HepG2 (cell line): ENCODE data around the gene TMEM167B. TPM values are rescaled to one million over a fixed set of nuclear protein-coding genes. Genes with fewer than 3 reads are reported as not detected.

Experiments
- ATAC-seq: fragments of 200-7000 bp; cut with Tn5 transposase; 3 replicates; pipeline ENCODE4 v1.9.1; 2020; ENCODE audit warnings: mild to moderate bottlenecking, moderate library complexity
- BruUV-seq: library from RNA; stranded (reverse); fragments of 400-500 nt; replicated peaks from 2 replicates; lab custom pipeline; 2021; lab: Mats Ljungman, UMichigan
- CTCF ChIA-PET: fragments of 300-600 bp; formaldehyde crosslinking; extraction: SDS; loops from one replicate; lab custom pipeline; 2021; ENCODE audit warnings: low total read pairs, inconsistent platforms, low intra/inter-chr PET ratio; lab: Yijun Ruan, JAX
- POLR2A ChIA-PET: fragments of 350-600 bp; sonication (Branson Sonifier 250); formaldehyde crosslinking; loops from one replicate; lab custom pipeline; 2020; ENCODE audit warnings: antibody characterized with exemption, inconsistent platforms; lab: Yijun Ruan, JAX
- DNase-seq: peaks from one replicate; pipeline ENCODE4 v3.0.0-alpha.2; 2015; ENCODE audit warnings: low spot score
- FAIRE-seq: peaks from 3 replicates; lab custom pipeline; 2011; peaks lifted over from hg19 to GRCh38; lab: Jason Lieb, UNC
- H2AFZ ChIP-seq: one replicate; pipeline ENCODE4 v1.6.1; 2011; ENCODE audit warnings: low read length, inconsistent platforms
- H3K27ac ChIP-seq: fragments of 300-600 bp; 3 replicates; pipeline ENCODE4 v1.8.0; 2011; ENCODE audit warnings: mixed run types, mild to moderate bottlenecking, mixed read lengths, low read length, inconsistent platforms; ENCODE audit not compliant: insufficient read depth; ENCODE audit errors: extremely low read length
- H3K27me3 ChIP-seq, 2 experiments: fragments of 200-600 bp in 1 of 2; 2 replicates in 1 of 2; 3 replicates in 1 of 2; pipeline versions ENCODE4 v1.6.0 to v1.8.0; 2011; ENCODE audit warnings: low read length in 2 of 2, mild to moderate bottlenecking in 2 of 2, moderate library complexity in 2 of 2, inconsistent platforms in 1 of 2; ENCODE audit not compliant: insufficient read depth in 2 of 2, control insufficient read depth in 1 of 2
- H3K36me3 ChIP-seq, 2 experiments: fragments of 200-600 bp in 1 of 2; replicated peaks in 1 of 2; 2 replicates in 1 of 2; 3 replicates in 1 of 2; pipeline versions ENCODE4 v1.5.1 to v1.8.0; 2011; ENCODE audit warnings: low read length in 2 of 2, inconsistent platforms in 1 of 2; ENCODE audit not compliant: insufficient read depth in 2 of 2, control insufficient read depth in 1 of 2
- H3K4me1 ChIP-seq: 2 replicates; pipeline ENCODE4 v1.5.1; 2012; ENCODE audit warnings: low read length, inconsistent platforms; ENCODE audit not compliant: insufficient read depth
- H3K4me2 ChIP-seq: 2 replicates; pipeline ENCODE4 v1.6.0; 2011; ENCODE audit warnings: low read depth, low read length, inconsistent platforms
- H3K4me3 ChIP-seq, 3 experiments: fragments of 200-600 bp in 1 of 3; sonication (generic), shearing (Covaris generic) in 1 of 3; replicated peaks in 1 of 3; 2 replicates each; pipeline ENCODE4 v1.5.1; 2011 to 2016; ENCODE audit warnings: low read length in 3 of 3, inconsistent platforms in 2 of 3, low read depth in 2 of 3, mild to moderate bottlenecking in 2 of 3, control low read depth in 1 of 3, mixed read lengths in 1 of 3; ENCODE audit not compliant: insufficient read depth in 1 of 3
- H3K79me2 ChIP-seq: one replicate; pipeline ENCODE4 v1.6.1; 2011; ENCODE audit warnings: low read length, inconsistent platforms; ENCODE audit not compliant: insufficient read depth
- H3K9ac ChIP-seq: 2 replicates; pipeline ENCODE4 v1.6.0; 2011; ENCODE audit warnings: mild to moderate bottlenecking, low read depth, low read length, inconsistent platforms; ENCODE audit not compliant: insufficient read depth
- H3K9me3 ChIP-seq: 2 replicates; pipeline ENCODE4 v1.5.1; 2012; ENCODE audit warnings: mild to moderate bottlenecking, low read length
- H4K20me1 ChIP-seq: 2 replicates; pipeline ENCODE4 v1.6.0; 2011; ENCODE audit warnings: inconsistent platforms, mild to moderate bottlenecking, low read length, moderate library complexity; ENCODE audit not compliant: insufficient read depth
- CEBPB ChIP-seq: IDR thresholded peaks from 2 replicates; pipeline ENCODE4 v1.6.1; 2011; ENCODE audit warnings: low read depth, low read length, improper control_type of control experiment, borderline replicate concordance
- GMEB1 ChIP-seq: sonication (generic); formaldehyde crosslinking; IDR thresholded peaks from 2 replicates; pipeline ENCODE4 v1.5.1; 2020; ENCODE audit warnings: missing genetic modification reagents, mild to moderate bottlenecking, borderline replicate concordance
- JUND ChIP-seq: sonication (generic); formaldehyde crosslinking; IDR thresholded peaks from 2 replicates; pipeline ENCODE4 v1.8.0; 2022; ENCODE audit warnings: mild to moderate bottlenecking, missing genetic modification reagents
- MBNL3 ChIP-seq: fragments of 250-450 bp; sonication (Bioruptor Pico); conservative IDR thresholded peaks from 2 replicates; pipeline ENCODE4 v1.8.0; 2022; ENCODE audit warnings: mild to moderate bottlenecking, inconsistent platforms
- MEIS1 ChIP-seq: sonication (generic); formaldehyde crosslinking; IDR thresholded peaks from 2 replicates; pipeline ENCODE4 v1.9.0; 2021; ENCODE audit warnings: mild to moderate bottlenecking, missing genetic modification reagents, moderate library complexity, borderline replicate concordance
- SRSF9 ChIP-seq: fragments of 200-400 bp; formaldehyde crosslinking; IDR thresholded peaks from 2 replicates; pipeline ENCODE4 v1.6.1; 2018; ENCODE audit warnings: borderline replicate concordance, mild to moderate bottlenecking, low read depth, low read length; ENCODE audit not compliant: insufficient read depth, poor library complexity, severe bottlenecking
- TEAD3 ChIP-seq: optimal IDR thresholded peaks from 2 replicates; pipeline ENCODE3; 2016; ENCODE audit warnings: borderline replicate concordance
- TP53 ChIP-seq: sonication (generic); formaldehyde crosslinking; conservative IDR thresholded peaks from 2 replicates; pipeline ENCODE4 v1.4.0; 2020; ENCODE audit warnings: missing genetic modification reagents
- ZBTB3 ChIP-seq: sonication (generic); formaldehyde crosslinking; IDR thresholded peaks from 2 replicates; pipeline ENCODE4 v1.4.0; 2020; ENCODE audit warnings: low read depth, mild to moderate bottlenecking, moderate library complexity, missing genetic modification reagents, borderline replicate concordance
- ZBTB7A ChIP-seq: sonication (generic); formaldehyde crosslinking; IDR thresholded peaks from 2 replicates; pipeline ENCODE4 v1.8.0; 2022; ENCODE audit warnings: mild to moderate bottlenecking, missing genetic modification reagents
- ZNF235 ChIP-seq: sonication (generic); formaldehyde crosslinking; IDR thresholded peaks from 2 replicates; pipeline ENCODE4 v1.8.1; 2023; ENCODE audit warnings: mild to moderate bottlenecking, missing genetic modification reagents, borderline replicate concordance
- ZNF292 ChIP-seq: sonication (generic); formaldehyde crosslinking; IDR thresholded peaks from 2 replicates; pipeline ENCODE4 v1.8.1; 2022; ENCODE audit warnings: mild to moderate bottlenecking, low read depth, missing genetic modification reagents, borderline replicate concordance
- ZNF451 ChIP-seq: sonication (generic); formaldehyde crosslinking; IDR thresholded peaks from 2 replicates; pipeline ENCODE4 v1.5.0; 2020; ENCODE audit warnings: mild to moderate bottlenecking, missing genetic modification reagents
- ZSCAN21 ChIP-seq: sonication (generic); formaldehyde crosslinking; IDR thresholded peaks from 2 replicates; pipeline ENCODE4 v1.8.0; 2022; ENCODE audit warnings: mild to moderate bottlenecking, missing genetic modification reagents, moderate library complexity, borderline replicate concordance
- WGBS: methylation state at CpG from one replicate; pipeline ENCODE4 v1.1.6; 2017; ENCODE audit warnings: low lambda C conversion rate; 5-methylcytosine and 5-hydroxymethylcytosine counted together
- in situ Hi-C: cut with HindIII; loops from 2 replicates; pipeline ENCODE4 v1.10.0; 2017; ENCODE audit warnings: low pct_unique_long_range_greater_than_20kb; ENCODE audit not compliant: extremely low pct_ligation_motif_present
- intact Hi-C: fragments of 100-400 bp; cut with micrococcal nuclease; formaldehyde crosslinking; loops from one replicate; pipeline ENCODE4 v1.10.0; 2022; ENCODE audit not compliant: unreplicated experiment
- polyA plus RNA-seq, 8 experiments: library from polyadenylated mRNA; depleted of rRNA in 3 of 8; stranded (reverse) in 7 of 8; unstranded in 1 of 8; fragments of >200 nt; fragmentation: Illumina TruSeq in 4 of 8; extraction: Trizol in 4 of 8; gene quantifications; 2 replicates each; pipeline versions ENCODE4 v1.2.1 to v1.2.3, GENCODE V29; 2011 to 2016; ENCODE audit warnings: low read depth in 4 of 8, missing spikeins in 1 of 8, mixed read lengths in 1 of 8; ENCODE audit not compliant: insufficient read depth in 1 of 8
- total RNA-seq, 5 experiments: library from RNA; depleted of rRNA; stranded (reverse); fragments of >200 nt; fragmentation: Illumina TruSeq; extraction: Trizol; gene quantifications; 2 replicates each; pipeline ENCODE4 v1.2.3, GENCODE V29; 2016; ENCODE audit warnings: low read depth in 1 of 5
- TF ChIP-seq, protein P1 (sequence below): sonication (generic); formaldehyde crosslinking; IDR thresholded peaks from 2 replicates; pipeline ENCODE4 v1.4.0; 2020; ENCODE audit warnings: mild to moderate bottlenecking, missing genetic modification reagents
- TF ChIP-seq, protein P2 (sequence below): IDR thresholded peaks from 2 replicates; pipeline ENCODE4 v1.6.1; 2016; ENCODE audit warnings: missing genetic modification reagents, missing compliant biosample characterization

The TMEM167B gene
- total and polyA plus RNA-seq, 2 of the 13 experiments (the other 11 are each of a cell fraction or from before 2014, with no cell fraction given): 9.5 to 22.4 TPM

GRCh38 chr1:109084563-109085517, 5.7 kb upstream of the TMEM167B start:
- POLR2A ChIA-PET: interaction anchor here (1.5 to 4.0 kb wide), 3 partner anchors 9 to 43 kb away, joined by 4 to 26 read pairs (median 15); partner anchors contain the start of genes TAF13 and WDR47
- TF ChIP-seq ZBTB3 (CRISPR knock-in tag) (no peak), JUND (CRISPR knock-in tag) (no peak), TEAD3 (CRISPR knock-in tag) (no peak), ZSCAN21 (0 out of 2 replicates have a peak, but pooled peaks have one; percentile 27), MBNL3 (CRISPR knock-in tag) (no peak), ZBTB7A (no peak), MEIS1 (CRISPR knock-in tag) (0 out of 2 replicates have a peak, but pooled peaks have one; percentile 20), ZNF235 (CRISPR knock-in tag) (no peak), TP53 (CRISPR knock-in tag) (no peak), ZNF292 (CRISPR knock-in tag) (peak; percentile 41; the same call in 1 of the 2 replicates), CEBPB (no peak), GMEB1 (CRISPR knock-in tag) (no peak; the same call in 1 of the 2 replicates), SRSF9 (no peak), ZNF451 (CRISPR knock-in tag) (no peak)
- TF ChIP-seq, protein P1, sequence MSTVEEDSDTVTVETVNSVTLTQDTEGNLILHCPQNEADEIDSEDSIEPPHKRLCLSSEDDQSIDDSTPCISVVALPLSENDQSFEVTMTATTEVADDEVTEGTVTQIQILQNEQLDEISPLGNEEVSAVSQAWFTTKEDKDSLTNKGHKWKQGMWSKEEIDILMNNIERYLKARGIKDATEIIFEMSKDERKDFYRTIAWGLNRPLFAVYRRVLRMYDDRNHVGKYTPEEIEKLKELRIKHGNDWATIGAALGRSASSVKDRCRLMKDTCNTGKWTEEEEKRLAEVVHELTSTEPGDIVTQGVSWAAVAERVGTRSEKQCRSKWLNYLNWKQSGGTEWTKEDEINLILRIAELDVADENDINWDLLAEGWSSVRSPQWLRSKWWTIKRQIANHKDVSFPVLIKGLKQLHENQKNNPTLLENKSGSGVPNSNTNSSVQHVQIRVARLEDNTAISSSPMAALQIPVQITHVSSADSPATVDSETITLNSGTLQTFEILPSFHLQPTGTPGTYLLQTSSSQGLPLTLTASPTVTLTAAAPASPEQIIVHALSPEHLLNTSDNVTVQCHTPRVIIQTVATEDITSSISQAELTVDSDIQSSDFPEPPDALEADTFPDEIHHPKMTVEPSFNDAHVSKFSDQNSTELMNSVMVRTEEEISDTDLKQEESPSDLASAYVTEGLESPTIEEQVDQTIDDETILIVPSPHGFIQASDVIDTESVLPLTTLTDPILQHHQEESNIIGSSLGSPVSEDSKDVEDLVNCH (CRISPR knock-in tag): no peak
- TF ChIP-seq, protein P2, sequence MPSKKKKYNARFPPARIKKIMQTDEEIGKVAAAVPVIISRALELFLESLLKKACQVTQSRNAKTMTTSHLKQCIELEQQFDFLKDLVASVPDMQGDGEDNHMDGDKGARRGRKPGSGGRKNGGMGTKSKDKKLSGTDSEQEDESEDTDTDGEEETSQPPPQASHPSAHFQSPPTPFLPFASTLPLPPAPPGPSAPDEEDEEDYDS (CRISPR knock-in tag): no peak

More at GRCh38 chr1:109084563-109085517, 5.7 kb upstream of the TMEM167B start:
- DNase-seq (peak; percentile 62), FAIRE-seq (no peak), ATAC-seq (peak; percentile 60)
- no peaks in the 10 kb centered on the region for H4K20me1 ChIP-seq
- no TSS peak for BruUV-seq
- peak overlapping the region; percentile 74 for H3K4me2 ChIP-seq
- peak overlapping the region; percentile 20 to 57 (median 42); a peak in 5 of 6 replicates for H3K4me3 ChIP-seq
- intact Hi-C loops (no loop called here), in situ Hi-C loops (no loop called here)
- H3K79me2 ChIP-seq: peaks cover 4% of the 10 kb centered on the region
- CTCF ChIA-PET: no interaction called here
- peak overlapping the region; percentile 61 for H3K9ac ChIP-seq
- H3K27me3 ChIP-seq: no peaks in the 10 kb centered on the region
- H3K27ac ChIP-seq: peak overlapping the region; percentile 49
- 5% methylated on average over 11 of the region's 13 CpGs for WGBS
- H3K4me1 ChIP-seq: peaks cover 47% of the 10 kb centered on the region
- no peaks in the 10 kb centered on the region for H3K36me3 ChIP-seq
- H2AFZ ChIP-seq: peak overlapping the region; percentile 88
- H3K9me3 ChIP-seq: no peaks in the 10 kb centered on the region
